HG03457 (cell line): ENCODE results near the gene TOR1AIP1.

Experiments
- ATAC-seq: cut with Tn5 transposase; IDR thresholded peaks from one replicate; pipeline ENCODE4 v1.9.1; 2021; ENCODE audit warnings: moderate number of reproducible peaks; ENCODE audit not compliant: unreplicated experiment

The TOR1AIP1 gene

DNA sequence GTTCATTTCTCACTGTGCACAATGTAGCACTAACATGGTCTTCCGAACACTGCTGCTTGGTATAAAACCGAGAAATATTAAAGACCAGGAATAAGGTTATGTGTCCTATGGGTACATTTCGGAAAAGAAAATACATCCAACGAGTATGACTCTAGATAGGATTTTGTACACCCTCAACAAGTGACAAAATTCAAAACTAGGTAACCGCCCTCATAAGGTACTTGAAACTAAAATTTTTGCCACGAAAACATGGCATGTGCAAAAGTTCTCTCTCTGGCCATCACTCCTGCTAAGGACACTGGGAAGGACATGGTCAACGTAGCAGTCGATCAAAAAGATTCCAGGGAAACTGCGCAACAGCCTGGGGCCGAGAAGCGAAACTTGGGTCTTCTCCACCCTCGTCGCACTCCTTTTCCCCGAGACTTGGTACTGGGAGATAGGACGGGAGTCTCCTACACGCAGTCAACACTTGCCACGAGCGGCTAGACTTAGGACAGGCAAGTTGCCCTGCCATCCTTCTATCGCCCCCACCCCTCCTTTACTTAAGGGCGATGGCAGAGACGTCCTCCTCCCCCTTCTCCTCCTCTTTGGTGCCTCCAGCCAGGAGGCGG is 338 bp upstream of the TOR1AIP1 start:
- ATAC-seq: no peak

DNA sequence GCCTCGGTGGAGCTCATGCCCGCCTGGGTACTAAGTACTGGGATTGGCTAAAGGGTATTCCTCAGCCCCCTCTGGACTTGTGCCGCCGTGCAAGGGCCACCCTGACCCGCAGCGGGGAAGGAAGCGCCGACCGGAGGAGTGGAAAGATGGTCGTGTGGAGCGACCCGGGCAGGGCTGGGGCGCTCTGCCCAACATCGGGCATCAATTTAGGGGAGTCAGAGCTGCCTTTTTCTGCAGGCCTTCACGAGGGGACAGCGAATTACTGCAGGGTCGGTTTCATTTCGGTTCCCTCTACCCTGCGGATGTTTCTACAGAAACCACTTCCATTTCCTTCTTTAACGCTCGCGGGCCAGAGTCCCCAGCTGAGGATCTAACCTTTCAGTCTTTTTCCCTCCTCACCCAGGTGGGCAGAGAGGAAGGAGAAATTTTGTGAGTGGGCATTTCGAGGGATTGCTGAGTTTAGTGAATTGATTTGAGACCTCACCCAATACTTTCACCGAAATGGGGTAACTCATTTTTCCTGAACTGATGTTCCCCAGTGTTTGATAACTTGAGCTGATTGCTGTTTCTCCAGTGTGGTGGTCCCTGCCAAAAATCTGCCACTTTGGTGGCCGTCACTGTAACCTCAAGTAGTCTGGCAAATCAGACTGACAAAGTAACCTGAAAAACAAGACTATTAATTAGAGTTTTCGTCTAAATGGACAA is 1.1 kb downstream of the TOR1AIP1 start:
- peak; percentile 1 for ATAC-seq

DNA sequence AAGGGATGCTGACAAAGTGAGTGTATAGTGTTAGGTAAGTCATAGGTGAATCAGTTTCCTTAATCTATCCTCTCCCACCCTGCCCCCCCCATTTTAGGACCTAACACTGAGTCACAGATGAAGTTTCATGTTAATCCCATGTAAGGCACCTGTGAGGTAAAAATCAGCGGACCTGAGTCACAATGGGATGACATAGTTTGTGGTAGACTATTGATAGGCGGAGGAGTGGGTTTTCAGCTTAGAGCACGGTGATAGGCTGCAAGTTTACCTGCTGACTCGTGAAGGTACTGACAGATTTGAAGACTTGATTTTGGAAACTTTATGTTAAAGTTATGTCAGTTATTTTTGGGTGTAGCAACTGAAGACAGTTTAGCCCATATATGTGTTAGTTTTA is 1.7 kb downstream of the TOR1AIP1 start:
- ATAC-seq: peak; percentile 26

DNA sequence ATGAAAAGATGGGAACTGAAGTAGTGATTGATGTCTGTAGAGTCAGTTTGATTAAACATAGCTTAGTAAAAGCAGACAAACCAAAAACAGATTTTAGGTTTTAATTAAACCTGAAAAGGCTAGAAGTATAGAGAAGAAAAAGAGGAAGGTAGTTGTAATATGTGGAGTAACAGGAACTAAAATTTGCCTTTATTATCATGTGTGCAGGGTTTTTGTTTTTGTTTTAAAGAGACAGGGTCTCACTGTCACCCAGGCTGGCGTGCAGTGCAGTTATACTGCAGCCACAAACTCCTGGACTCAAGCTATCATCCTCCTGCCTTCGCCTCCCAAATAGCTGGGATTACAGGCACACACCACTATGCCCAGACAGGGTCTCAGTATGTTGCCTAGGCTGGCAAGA is 6.0 kb downstream of the TOR1AIP1 start:
- no peak for ATAC-seq

DNA sequence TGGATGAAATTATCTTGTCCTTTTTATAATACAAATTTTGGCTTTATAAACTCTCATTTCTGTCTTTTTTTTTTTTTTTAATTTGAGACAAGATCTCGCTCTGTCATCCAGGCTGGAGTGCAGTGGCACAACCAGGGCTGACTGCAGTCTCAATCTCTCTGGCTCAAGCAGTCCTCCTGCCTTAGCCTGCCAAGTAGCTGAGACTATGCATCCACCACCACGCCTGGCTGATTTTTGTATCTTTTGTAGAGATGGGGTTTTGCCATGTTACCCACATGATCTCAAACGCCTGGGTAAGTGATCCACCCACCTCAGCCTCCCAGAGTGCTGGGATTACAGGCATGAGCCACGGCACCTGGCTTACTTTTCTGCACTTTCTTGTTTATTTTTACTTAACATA is 7.5 kb downstream of the TOR1AIP1 start:
- ATAC-seq: no peak

DNA sequence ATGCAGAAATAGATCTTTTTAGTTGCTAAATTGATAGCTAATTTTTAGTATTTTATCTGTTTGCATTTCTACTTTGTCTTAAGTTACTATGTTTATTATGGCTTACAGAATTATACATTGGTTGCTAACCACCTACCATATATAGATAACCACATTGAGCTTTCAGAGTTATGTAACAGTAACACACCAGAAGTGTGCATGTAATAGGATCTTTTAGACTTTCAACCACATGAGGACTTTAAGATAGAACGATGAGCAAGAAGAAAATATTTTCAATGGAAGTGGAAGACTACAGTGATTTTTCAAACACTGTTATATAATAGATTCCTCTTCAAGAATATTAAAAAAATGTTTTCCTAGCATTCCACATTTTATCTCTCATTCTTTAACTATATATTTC is 28.8 kb downstream of the TOR1AIP1 start:
- ATAC-seq: no peak

DNA sequence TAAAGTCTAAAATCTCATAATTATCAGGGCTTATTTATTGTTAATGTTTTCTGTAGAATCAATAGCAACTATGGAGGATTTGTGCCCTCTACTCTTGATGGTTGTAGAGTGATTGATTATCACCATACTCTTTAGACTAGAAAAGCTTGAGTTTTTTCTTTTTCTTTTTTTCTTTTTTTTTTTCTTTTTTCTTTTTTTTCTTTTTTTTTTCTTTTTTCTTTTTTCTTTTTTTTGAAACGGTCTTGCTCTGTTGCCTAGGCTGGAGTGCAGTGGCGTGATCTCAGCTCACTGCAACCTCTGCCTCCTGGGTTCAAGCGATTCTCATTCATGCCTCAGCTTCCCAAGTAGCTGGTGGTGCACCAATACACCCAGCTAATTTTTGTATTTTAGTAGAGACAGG is 29.7 kb downstream of the TOR1AIP1 start:
- ATAC-seq: no peak

DNA sequence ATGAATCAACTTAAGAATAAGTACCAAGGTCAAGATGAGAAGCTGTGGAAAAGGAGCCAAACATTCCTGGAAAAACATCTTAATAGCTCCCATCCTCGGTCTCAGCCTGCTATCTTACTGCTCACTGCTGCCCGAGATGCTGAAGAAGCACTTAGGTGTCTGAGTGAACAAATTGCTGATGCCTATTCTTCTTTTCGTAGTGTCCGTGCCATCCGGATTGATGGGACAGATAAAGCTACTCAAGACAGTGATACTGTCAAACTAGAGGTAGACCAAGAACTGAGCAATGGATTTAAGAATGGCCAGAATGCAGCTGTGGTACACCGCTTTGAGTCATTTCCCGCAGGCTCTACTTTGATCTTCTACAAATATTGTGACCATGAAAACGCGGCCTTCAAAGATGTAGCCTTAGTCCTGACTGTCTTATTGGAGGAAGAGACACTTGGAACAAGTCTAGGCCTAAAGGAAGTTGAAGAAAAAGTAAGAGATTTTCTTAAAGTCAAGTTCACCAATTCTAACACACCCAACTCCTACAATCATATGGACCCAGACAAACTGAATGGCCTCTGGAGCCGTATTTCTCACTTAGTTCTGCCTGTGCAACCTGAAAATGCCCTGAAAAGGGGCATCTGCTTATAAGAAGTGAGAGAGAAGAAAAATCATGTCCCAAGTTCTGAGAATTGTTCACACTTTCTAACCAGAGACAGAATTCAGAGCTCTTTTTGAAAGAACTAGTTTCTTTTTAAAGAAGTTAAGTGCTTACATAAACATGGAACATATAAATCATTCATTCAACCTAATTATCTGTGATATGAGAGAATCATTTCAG is 35.7 kb downstream of the TOR1AIP1 start:
- ATAC-seq: no peak

DNA sequence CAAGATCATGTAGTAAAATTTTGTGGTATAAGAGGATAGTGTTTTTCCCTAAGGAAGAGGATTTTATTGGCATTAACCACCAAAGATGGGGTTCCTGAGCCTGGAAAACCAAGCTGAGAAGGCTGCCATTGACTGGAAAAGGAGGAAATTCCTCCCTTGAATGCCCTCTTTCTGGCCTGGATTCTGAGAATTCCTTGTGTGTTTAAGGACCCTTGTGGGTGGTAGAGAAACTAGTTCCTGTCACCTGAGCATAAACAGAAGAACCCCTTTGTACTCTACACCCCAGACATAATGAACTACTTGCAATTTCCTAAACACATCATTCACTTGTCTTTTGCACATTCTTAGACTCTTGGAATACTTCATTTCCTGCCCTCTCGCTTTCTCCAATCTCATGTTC is 39.4 kb downstream of the TOR1AIP1 start:
- no peak for ATAC-seq

DNA sequence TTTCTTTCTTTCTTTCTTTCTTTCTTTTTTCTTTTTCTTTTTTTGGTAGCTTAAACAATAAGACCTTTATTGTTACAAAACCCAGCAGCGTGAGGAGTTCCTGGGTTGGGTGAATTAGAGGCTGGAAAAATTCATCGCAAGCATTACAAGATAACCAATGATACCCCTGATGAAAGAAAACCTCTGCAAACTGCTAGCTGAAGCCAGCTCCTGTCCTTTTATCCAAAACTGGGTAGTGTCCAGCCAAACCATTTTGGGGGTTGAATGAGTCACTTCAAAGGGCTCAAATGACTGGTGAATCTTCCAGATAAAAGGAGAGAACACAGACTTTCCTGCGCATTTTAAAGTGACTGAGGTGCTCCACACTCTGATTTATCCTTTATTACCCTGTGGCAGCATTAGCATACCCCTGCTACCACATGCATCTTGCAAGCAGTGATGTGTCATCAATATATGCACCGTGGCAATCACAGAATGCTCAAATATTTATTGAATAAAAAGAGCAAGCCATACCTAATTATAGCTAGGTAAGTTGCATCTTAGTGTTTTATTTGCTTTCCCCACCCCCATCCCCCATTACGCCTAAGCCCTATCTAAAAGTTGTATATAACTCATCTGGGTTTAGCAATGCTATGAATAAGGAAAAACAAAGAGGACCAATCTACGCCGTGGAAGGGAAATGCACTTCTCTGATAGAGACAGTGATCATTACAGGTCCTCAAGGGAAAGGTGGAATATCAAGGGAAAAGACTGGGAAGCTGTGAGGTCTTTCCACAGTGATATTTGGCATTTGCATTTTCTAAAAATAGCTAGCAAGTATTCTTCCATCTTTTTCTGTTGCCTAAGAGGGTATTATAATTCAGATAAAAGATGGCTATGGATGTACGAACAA is 40.1 kb downstream of the TOR1AIP1 start:
- no peak for ATAC-seq

DNA sequence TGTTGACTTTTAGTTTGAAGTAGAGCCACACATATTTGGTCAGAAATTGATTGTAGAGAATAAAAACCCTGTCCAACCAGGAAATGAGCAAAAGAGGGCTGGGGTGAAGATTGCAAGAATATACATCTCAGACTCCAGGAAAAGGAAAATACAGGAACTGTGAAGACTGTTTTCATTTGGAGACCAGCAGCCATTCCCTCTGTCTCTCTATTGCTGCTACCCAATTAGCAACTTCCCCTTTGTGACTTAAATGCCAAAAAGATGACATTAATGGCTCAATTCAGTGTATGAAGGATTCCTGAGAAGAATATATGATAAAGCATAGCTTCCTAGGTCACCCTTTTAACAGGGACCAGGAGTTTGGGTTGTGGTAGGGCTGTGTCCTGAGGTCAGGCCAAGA is 40.9 kb downstream of the TOR1AIP1 start:
- ATAC-seq: no peak

DNA sequence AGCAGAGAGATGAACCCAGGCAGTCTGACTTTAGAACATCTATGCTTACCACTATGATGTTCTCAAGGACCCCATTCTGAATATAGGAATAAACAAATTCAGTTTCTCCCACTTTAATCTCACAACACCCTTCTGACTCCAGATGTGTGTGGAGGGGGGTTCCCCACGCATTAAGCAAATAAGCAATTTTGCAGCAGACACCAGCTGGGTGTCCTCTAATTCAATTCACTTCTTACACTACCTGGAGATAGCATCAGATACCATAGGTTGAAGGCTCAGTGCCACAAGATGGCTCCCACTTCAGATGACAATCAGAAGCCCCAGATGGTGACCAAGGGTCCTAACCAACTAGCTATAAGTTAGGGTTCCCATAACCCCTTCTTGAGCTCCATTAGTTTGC is 42.2 kb downstream of the TOR1AIP1 start:
- ATAC-seq: no peak

DNA sequence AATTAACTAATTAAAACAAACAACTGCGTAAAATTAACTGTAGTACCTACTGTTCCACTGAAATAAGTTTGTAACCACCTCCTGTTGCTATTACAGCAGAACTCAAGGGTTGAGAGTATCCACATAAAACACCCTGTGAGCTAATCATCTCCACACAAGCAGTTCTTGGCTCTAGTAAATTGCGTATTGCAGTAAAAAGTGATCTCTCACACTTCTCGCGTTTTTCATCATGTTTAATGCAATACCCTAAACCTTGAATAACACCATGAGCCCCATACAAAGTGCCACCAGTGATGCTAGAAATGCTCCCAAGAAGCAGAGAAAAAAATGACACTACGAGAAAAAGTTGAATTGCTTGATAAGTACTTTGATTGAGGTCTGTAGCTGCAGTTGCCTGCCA is 43.2 kb downstream of the TOR1AIP1 start:
- no peak for ATAC-seq

DNA sequence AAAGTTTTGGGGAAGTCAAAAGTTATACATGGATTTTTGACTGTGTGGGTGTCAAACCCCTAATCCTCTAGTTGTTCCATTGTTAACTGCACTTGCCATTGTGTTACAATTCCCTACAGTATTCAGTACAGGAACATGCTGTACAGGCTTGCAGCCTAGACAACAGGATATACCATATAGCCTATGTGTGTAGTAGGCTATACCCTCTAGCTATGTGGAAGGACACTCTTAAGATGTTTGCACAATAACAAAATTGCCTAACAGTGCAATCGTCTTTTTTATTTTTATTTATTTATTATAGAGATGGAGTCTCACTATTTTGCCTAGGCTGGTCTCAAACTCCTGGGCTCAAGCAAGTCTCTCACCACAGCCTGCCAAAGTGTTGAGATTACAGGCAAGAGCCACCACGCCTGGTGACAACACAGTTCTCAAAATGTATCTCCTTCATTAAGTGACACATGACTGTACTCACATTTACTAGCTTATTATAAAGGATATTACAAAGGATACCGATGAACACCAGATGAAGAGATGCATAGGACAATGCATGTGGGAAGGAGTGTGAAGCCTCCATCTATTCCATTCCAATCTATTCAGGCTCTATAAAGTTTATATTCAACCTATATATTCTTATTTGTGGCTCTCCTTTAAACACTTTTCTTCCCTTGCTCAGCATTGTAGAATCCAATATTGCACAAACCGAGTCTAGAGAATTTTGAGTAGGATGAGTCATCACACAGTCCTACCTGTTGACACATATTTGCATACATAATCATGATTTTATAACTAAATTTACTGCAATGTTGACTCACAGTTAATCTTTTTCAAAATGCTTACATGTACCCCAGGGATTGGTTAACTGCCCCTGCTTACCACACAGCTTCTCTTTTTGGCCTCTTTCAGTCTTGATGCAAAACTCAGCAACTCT is 44.1 kb downstream of the TOR1AIP1 start:
- ATAC-seq: no peak

DNA sequence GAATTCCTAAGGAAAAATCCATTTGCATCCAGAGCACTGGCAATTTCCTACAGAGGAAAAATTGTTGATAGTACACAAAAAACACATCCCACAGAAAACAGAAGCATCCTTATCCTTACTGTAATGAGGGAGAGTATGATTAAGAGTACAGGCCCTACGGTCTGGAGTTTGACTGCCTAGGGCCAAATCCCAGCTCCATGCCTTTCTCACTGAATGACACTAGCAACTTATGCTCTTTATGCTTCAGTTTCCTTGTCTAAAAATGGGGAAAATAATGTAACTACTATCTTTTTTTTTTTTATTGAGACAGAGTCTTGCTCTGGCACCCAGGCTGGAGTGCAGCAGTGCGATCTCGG is 44.7 kb downstream of the TOR1AIP1 start:
- no peak for ATAC-seq

DNA sequence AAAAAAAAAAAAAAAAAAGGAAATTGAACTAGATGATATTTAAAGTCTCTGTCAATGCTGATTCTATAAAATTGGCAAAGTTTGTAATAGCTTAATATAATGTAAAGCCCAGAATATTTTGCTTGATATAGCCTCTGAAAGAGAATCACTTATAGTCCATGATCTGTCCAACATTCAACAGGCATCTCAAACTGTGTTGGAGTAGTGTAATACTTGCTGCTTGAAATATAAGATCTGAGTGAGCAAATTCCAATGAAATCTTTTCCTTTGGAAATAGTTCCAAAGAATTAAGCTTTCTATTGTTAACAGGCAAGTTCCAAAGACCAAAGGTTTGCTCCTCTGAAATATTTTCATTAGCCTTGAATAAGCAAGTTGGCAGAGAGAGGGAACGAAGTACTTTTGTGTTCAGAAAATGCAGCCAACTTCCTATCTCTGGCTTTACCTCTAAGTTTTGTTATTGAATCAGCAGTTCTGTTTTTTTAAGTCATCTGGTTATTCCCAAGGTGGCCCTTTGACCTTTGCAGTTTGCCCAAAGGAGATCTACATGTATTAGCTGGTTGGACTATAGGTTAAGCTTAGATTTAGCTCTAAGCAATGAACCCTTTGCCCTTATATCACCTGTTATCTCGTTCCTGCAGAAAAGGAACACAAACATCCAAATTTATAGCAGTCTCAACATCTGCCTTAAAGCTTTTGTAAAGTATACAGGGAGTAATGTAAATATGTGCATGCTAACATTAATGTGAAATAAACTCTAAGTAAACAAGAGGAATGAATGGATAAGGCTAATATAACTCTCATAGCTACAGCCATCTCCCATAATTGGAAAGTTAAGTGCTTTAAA is 48.1 kb downstream of the TOR1AIP1 start:
- ATAC-seq: no peak

DNA sequence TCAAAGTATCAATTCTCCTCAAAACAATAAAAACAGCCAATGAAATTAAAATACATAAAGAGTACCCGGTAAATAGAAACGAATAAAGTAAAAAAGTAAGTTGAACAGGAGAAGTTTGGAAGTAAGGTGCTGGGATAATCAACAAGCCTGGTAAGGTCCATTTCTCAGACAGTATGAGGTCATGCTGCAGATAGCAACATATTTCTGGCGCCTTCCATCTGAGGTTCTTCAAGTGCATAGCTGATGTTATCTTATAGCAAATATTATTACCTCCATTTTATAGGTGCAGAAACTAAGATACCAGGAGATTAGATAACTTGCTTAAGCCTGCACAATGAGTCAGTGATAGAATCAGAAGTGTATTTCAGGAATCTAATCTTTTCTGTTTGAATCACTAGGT is 48.8 kb downstream of the TOR1AIP1 start:
- no peak for ATAC-seq

DNA sequence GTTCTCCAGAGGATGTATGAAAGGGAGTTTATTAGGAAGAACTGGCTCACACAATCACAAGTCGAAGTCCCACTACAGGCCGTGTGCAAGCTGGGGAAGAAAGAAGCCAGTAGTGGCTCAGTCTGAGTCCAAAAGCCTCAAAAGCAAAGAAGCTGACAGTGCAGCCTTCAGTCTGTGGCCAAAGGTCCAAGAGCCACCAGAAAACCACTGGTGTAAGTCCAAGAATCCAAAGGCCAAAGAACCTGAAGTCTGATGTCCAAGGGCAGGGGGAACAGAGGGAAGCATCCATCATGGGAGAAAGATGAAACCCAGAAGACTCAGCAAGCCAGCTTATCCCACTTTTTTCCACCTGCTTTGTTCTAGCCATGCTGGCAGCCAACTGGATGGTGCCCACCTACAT is 51.1 kb downstream of the TOR1AIP1 start:
- ATAC-seq: no peak

DNA sequence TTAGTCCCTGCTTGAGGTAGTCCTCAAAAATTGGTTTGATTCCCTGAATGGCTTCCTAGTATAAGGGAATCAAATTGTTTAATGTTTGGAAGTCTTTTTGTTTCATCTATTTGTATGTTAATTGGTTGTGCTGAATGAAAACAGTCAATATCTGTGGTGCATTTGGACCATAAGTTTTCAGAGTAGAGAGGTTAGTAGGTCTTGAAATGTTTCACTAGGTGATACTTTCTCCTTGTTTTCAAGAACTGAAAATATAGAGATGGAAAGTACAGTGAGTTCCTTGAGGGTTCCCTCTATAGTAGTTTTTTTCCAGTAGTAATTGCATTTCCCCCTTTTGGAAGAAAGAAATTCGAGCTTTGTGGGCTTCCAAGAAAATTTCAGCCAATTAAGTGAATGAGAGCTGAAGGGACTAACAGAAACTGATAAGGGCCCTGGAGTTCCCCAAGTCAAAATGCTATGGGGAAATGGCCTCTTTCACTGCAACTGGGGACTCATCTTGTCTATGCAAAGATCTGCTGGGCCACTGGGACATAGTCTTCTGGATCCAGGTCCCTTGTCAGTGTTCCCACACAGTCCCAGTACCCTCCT is 53.9 kb downstream of the TOR1AIP1 start:
- ATAC-seq: no peak
